Stimulated activated CD4-positive, alpha-beta T cell treated with anti-CD3 and anti-CD28 coated beads, Interleukin-2, amount 100 ng/mL, for 48 hours (primary cell): ENCODE results near the gene NEUROG2.
"Not testable (repeated sequence)": the region's sequence is repeated elsewhere in the genome, so short reads cannot be mapped to it uniquely, and the experiment has no call there.

ENCODE experiments used
- DNase-seq, 2 donors: peaks; one replicate each; pipeline ENCODE4 v3.0.0-alpha.2; 2020

NEUROG2 gene

DNA sequence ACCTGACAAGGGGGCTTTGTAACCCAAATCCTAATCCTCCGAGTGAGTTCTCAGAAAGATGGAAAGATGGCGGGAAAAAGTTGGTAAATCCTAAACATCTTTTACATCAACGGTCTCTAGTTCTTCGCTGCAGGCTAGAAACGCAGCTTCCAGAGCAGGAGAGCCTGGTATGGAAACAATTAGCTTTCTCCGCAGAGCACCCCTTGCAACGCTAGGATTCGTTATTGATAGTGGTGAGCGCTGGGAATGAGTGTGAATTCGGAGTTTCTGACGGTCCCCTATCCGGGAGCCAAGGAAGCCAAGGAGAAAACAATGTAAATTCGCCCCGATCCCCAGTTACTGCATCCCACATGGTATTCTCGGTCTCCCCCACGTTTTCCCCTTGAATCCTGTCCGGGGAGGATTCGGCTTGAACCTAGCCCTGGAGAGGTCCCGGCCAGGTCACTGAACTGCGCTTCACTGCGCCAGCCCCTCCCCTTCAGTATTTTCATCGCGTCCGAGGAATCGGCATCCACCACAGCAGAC, 4.7 kb upstream of the NEUROG2 start:
- DNase-seq, result no peak

- DNase-seq, result no peak
Observed at GRCh38 chr4:112519689-112520597, 4.0 kb upstream of the NEUROG2 start.

GRCh38 chr4:112518675-112519074, 2.7 kb upstream of the NEUROG2 start:
- DNase-seq, result no peak

- DNase-seq, result no peak
Observed at GRCh38 chr4:112517911-112518310, 1.9 kb upstream of the NEUROG2 start.

DNA sequence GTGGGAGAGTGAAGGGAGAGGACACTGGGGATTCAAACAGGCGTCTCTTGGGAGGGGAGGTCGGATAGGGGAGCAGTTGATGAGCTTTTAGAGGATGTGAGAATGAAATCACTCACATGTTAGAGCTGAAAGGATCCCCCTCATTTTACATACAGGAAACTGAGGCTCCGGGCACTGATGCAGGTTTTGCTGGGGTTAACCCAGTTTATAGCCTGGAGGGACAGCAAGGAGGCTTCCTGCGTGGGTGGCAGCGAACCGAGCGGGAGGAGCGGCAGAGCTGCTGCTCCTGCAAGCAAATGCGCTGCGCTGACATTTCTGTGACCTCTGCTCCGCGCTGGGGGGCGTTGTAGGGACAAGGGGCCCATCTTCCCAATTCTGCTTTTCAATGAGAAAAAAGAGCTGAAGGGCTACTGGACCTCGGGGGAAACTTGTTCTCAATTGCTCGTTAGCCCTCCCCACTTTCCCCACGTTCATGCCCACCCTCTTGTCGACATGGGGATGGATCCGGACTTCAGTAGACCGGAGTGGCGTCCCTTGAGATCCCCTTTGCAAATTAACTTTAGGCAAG, 1.2 kb upstream of the NEUROG2 start:
- no peak for DNase-seq

- DNase-seq, result no peak
Observed at GRCh38 chr4:112516471-112517066, 589 bp upstream of the NEUROG2 start.

- DNase-seq, result no peak
Observed at GRCh38 chr4:112515198-112516065, 548 bp downstream of the NEUROG2 start.

- no peak for DNase-seq
Observed at GRCh38 chr4:112514647-112515197, 1.3 kb downstream of the NEUROG2 start.

GRCh38 chr4:112513971-112514646, 1.9 kb downstream of the NEUROG2 start:
- DNase-seq, result no peak

DNA sequence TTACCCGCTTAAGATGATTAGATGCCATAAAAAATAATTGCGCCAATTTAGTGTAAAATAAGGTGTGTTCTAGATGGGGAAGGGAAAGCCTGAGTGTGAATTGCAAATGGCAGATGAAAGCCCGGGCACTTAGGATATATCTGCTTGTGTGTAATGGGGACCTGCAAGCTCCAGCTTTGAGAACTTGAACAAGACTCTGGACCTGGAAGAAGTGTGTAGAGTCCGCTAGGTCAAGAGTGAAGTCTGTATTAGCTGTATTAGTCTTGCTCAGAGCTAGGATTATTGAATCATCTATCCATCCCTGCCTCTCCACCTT, 4.2 kb downstream of the NEUROG2 start:
- no peak for DNase-seq

DNA sequence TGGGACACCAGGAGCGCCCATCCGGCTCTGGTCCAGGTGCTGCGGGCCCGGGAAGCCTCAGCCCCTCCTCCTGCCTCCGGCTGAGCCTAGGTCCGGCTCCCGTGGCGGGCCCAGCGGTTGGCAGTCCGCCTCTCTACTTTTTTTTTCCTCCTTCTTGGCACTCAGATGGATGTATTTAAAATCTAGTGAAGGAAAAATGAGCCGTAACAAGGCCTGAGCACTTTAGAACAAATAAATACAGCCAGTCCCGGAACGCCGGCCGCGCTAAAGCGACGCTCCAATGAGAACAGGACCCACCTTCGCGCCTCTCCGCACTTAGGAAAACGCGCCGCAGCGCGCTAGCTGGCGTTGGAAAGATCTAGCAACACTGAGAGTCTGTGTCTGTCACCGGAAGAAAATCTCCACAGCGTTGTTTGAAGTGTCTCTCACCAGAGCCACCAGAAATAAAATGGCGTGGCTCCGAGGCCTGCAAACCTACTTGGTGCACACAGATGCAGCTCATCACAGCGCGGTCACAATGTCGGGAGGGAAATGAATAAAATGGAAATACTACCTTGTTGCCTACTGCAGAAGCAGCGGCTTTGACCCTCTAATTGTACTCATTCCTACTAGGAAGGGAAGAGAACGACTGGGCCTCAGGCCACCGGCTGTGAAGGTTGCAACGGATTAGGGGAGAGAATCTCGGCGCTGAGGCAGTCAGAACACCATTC, 4.7 kb downstream of the NEUROG2 start:
- no peak for DNase-seq

GRCh38 chr4:112510291-112511092, 5.5 kb downstream of the NEUROG2 start:
- DNase-seq, result no peak

GRCh38 chr4:112509243-112510141, 6.5 kb downstream of the NEUROG2 start:
- no peak for DNase-seq

DNA sequence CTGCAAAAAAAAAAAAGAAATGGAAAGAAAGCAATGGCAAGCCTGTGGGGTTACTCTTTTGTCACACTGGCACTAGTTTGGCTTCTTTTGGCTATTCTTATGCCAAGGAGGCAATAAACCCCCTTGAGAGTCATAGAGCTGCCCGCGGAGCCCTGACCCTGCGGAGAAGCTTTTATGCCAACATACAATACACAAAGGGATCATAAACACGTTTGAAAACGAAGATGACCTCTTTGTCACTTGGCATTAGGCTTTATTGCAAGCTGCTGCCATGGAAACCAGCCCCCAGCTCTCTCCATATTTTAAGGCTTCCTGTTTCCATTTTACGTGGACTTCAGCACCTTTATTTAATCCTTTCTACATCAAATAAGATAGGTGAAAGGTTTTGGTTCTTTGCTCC, 7.6 kb downstream of the NEUROG2 start:
- DNase-seq, result no peak

GRCh38 chr4:112504807-112505206, 11.2 kb downstream of the NEUROG2 start:
- no peak for DNase-seq

- no peak for DNase-seq
Observed at GRCh38 chr4:112502871-112503270, 13.1 kb downstream of the NEUROG2 start.

DNA sequence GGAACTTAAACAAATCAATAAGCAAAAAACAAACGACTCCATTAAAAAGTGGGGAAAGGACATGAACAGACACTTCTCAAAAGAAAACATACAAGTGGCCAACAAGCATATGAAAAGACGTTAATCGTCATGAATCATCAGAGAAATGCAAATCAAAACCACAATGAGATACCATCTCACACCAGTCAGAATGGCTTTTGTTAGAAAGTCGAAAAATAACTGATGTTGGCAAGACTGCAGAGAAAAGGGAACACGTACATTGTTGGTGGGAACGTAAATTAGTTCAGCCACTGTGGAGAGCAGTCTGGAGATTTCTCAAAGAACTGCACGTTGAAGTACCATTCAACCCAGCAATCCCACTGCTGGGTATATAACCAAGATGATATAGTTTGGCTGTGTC, 23.7 kb downstream of the NEUROG2 start:
- DNase-seq, result no peak

- not testable (repeated sequence) for DNase-seq
Observed at GRCh38 chr4:112490808-112491207, 25.2 kb downstream of the NEUROG2 start.

DNA sequence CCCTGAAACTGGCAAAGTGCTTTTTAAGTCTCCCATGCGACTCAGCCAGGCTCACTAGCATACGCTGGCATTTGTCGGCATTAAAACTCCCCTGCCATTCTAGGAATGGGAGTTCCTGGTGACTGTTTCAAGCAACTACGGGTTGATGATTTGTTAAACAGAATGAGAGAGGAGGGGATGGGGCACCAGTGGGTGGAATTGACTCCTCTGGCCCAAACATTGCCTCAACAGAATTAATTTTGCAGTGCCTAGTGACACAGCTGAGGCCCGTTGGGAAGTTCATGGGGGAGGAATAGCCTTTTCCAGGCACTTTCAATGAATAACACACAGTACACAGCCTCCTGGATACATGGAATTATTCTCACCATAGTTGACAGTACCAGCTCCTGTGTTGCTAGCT, 30.1 kb downstream of the NEUROG2 start:
- no peak for DNase-seq
